WTC11 (cell line): ENCODE results near the gene ZFR2. TPM values are rescaled to one million over a fixed set of nuclear protein-coding genes. Genes with fewer than 3 reads are reported as not detected.

Experiments
- ATAC-seq: fragments of 200-7000 bp; cut with Tn5 transposase; 2 replicates; pipeline ENCODE4 v1.10.0; 2021; ENCODE audit warnings: mild to moderate bottlenecking, moderate library complexity
- CTCF ChIA-PET: fragments of 300-600 bp; sonication (Branson Sonifier 250); formaldehyde crosslinking; loops from one replicate; lab custom pipeline; 2021; ENCODE audit warnings: antibody characterized with exemption; lab: Charles Lee
- POLR2A ChIA-PET: fragments of 350-600 bp; sonication (Branson Sonifier 250); formaldehyde crosslinking; loops from one replicate; lab custom pipeline; 2021; ENCODE audit warnings: antibody characterized with exemption; lab: Charles Lee
- DNase-seq: peaks from one replicate; pipeline ENCODE4 v3.0.0; 2021; ENCODE audit warnings: low spot score
- H3K27ac Mint-ChIP-seq: 2 replicates; pipeline ENCODE4 v1.8.0; 2021; ENCODE audit warnings: mixed read lengths
- H3K27me3 Mint-ChIP-seq: 2 replicates; pipeline ENCODE4 v1.8.0; 2021; ENCODE audit warnings: low read depth, mild to moderate bottlenecking, moderate library complexity, mixed read lengths
- H3K36me3 Mint-ChIP-seq: 2 replicates; pipeline ENCODE4 v1.8.0; 2021; ENCODE audit warnings: mixed read lengths
- H3K4me1 Mint-ChIP-seq: 2 replicates; pipeline ENCODE4 v1.8.0; 2022; ENCODE audit warnings: mixed read lengths
- H3K4me3 Mint-ChIP-seq: 2 replicates; pipeline ENCODE4 v1.8.0; 2021; ENCODE audit warnings: mild to moderate bottlenecking, moderate library complexity, mixed read lengths
- H3K9me3 Mint-ChIP-seq: 2 replicates; pipeline ENCODE4 v1.8.0; 2021; ENCODE audit warnings: mixed read lengths
- GABPB1 ChIP-seq: sonication (generic); formaldehyde crosslinking; IDR thresholded peaks from 2 replicates; pipeline ENCODE4 v1.8.1; 2023; ENCODE audit warnings: mild to moderate bottlenecking, missing genetic modification reagents
- HMGA2 ChIP-seq: fragments of 250-450 bp; sonication (Bioruptor Pico); IDR thresholded peaks from 2 replicates; pipeline ENCODE4 v1.4.0; 2021; ENCODE audit warnings: mild to moderate bottlenecking, moderate library complexity
- MXD4 ChIP-seq: fragments of 250-450 bp; sonication (Bioruptor Pico); IDR thresholded peaks from 2 replicates; pipeline ENCODE4 v1.8.0; 2021; ENCODE audit warnings: mild to moderate bottlenecking, moderate library complexity, borderline replicate concordance
- MYBL2 ChIP-seq: sonication (generic); formaldehyde crosslinking; IDR thresholded peaks from 2 replicates; pipeline ENCODE4 v1.8.1; 2023; ENCODE audit warnings: mild to moderate bottlenecking, moderate library complexity, missing genetic modification reagents
- NR2C2 ChIP-seq: sonication (generic); formaldehyde crosslinking; IDR thresholded peaks from 2 replicates; pipeline ENCODE4 v1.8.0; 2022; ENCODE audit warnings: mild to moderate bottlenecking, missing genetic modification reagents
- OVOL2 ChIP-seq: fragments of 250-450 bp; sonication (Bioruptor Pico); IDR thresholded peaks from 2 replicates; pipeline ENCODE4 v1.9.0; 2021; ENCODE audit warnings: mild to moderate bottlenecking, borderline replicate concordance
- TCF7 ChIP-seq: sonication (generic); formaldehyde crosslinking; IDR thresholded peaks from 2 replicates; pipeline ENCODE4 v1.8.0; 2022; ENCODE audit warnings: mild to moderate bottlenecking, low read depth, missing genetic modification reagents, moderate library complexity
- TP53 ChIP-seq: sonication (generic); formaldehyde crosslinking; IDR thresholded peaks from 2 replicates; pipeline ENCODE4 v1.8.1; 2023; ENCODE audit warnings: mild to moderate bottlenecking, missing genetic modification reagents
- ZNF317 ChIP-seq: sonication (generic); formaldehyde crosslinking; IDR thresholded peaks from 2 replicates; pipeline ENCODE4 v1.8.1; 2023; ENCODE audit warnings: low read depth, mild to moderate bottlenecking, moderate library complexity, missing genetic modification reagents, borderline replicate concordance
- total RNA-seq: library from RNA; stranded (reverse); gene quantifications from 3 replicates; pipeline ENCODE4 v1.2.3, GENCODE V29; 2021
- TF ChIP-seq, protein P1 (sequence below): sonication (generic); formaldehyde crosslinking; IDR thresholded peaks from 2 replicates; pipeline ENCODE4 v1.8.0; 2023; ENCODE audit warnings: missing genetic modification reagents, mild to moderate bottlenecking, borderline replicate concordance
- TF ChIP-seq, protein P2 (sequence below): fragments of 200-600 bp; IDR thresholded peaks from 2 replicates; pipeline ENCODE4 v1.8.0; 2022; ENCODE audit warnings: antibody characterized with exemption
- TF ChIP-seq, protein P3 (sequence below): fragments of 250-450 bp; sonication (Bioruptor Pico); conservative IDR thresholded peaks from 2 replicates; pipeline ENCODE4 v1.9.0; 2021; ENCODE audit warnings: mild to moderate bottlenecking
- TF ChIP-seq, protein P4 (sequence below): fragments of 250-450 bp; sonication (Bioruptor Pico); IDR thresholded peaks from 2 replicates; pipeline ENCODE4 v1.9.0; 2021; ENCODE audit warnings: mild to moderate bottlenecking
- TF ChIP-seq, protein P5 (sequence below): sonication (generic); formaldehyde crosslinking; IDR thresholded peaks from 2 replicates; pipeline ENCODE4 v1.8.0; 2022; ENCODE audit warnings: mild to moderate bottlenecking, missing genetic modification reagents

ZFR2 gene
- total RNA-seq, 1 experiment from 2014 or later = 17.5 TPM

DNA sequence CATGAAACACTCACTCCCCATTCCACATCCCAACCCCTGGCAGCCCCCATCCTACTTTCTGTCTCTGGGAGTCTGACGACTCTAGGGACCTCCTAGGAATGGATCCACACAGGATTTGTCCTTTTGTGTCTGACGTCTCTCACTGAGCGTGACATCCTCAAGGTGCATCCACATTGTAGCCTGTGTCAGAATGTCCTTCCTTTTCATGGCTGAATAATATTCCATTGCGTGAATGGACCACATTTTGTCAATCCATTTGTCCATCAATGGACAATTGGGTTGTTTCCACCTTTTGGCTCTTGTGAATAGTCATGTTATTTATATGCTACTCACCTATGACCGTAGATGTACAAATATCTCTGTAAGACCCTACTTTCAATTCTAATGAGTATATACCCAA is 47.2 kb upstream of the ZFR2 start (continued):
- TF ChIP-seq, protein P1, sequence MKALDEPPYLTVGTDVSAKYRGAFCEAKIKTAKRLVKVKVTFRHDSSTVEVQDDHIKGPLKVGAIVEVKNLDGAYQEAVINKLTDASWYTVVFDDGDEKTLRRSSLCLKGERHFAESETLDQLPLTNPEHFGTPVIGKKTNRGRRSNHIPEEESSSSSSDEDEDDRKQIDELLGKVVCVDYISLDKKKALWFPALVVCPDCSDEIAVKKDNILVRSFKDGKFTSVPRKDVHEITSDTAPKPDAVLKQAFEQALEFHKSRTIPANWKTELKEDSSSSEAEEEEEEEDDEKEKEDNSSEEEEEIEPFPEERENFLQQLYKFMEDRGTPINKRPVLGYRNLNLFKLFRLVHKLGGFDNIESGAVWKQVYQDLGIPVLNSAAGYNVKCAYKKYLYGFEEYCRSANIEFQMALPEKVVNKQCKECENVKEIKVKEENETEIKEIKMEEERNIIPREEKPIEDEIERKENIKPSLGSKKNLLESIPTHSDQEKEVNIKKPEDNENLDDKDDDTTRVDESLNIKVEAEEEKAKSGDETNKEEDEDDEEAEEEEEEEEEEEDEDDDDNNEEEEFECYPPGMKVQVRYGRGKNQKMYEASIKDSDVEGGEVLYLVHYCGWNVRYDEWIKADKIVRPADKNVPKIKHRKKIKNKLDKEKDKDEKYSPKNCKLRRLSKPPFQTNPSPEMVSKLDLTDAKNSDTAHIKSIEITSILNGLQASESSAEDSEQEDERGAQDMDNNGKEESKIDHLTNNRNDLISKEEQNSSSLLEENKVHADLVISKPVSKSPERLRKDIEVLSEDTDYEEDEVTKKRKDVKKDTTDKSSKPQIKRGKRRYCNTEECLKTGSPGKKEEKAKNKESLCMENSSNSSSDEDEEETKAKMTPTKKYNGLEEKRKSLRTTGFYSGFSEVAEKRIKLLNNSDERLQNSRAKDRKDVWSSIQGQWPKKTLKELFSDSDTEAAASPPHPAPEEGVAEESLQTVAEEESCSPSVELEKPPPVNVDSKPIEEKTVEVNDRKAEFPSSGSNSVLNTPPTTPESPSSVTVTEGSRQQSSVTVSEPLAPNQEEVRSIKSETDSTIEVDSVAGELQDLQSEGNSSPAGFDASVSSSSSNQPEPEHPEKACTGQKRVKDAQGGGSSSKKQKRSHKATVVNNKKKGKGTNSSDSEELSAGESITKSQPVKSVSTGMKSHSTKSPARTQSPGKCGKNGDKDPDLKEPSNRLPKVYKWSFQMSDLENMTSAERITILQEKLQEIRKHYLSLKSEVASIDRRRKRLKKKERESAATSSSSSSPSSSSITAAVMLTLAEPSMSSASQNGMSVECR (CRISPR knock-in tag) = no peak

DNA sequence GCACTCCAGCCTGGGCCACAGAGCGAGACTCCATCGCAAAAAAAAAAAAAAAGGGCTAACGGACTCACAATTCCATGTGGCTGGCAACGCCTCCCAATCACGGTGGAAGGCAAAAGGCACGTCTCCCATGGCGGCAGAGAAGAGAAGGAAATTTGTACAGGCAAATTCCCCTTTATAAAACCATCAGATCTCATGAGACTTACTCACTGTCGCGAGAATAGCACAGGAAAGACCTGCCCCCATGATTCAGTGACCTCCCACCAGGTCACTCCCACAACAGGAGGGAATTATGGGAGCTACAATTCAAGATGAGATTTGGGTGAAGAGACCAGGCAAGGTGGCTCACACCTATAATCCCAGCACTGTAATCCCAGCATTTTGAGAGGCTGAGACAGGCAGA is 45.4 kb upstream of the ZFR2 start:
- ChIA-PET POLR2A (no interaction called here), CTCF (no interaction called here)
- Mint-ChIP-seq H3K27ac (no peak overlapping the region), H3K4me1 (no peaks in the 10 kb centered on the region), H3K36me3 (peaks cover 58% of the 10 kb centered on the region), H3K27me3 (no peaks in the 10 kb centered on the region; the same call in 1 of the 2 replicates), H3K4me3 (no peak overlapping the region), H3K9me3 (peaks cover 18% of the 10 kb centered on the region)
- no peak for DNase-seq
- ATAC-seq = no peak
- TF ChIP-seq ZNF317 = no peak
- TF ChIP-seq TCF7 (CRISPR knock-in tag) = no peak
- TF ChIP-seq, protein P2, sequence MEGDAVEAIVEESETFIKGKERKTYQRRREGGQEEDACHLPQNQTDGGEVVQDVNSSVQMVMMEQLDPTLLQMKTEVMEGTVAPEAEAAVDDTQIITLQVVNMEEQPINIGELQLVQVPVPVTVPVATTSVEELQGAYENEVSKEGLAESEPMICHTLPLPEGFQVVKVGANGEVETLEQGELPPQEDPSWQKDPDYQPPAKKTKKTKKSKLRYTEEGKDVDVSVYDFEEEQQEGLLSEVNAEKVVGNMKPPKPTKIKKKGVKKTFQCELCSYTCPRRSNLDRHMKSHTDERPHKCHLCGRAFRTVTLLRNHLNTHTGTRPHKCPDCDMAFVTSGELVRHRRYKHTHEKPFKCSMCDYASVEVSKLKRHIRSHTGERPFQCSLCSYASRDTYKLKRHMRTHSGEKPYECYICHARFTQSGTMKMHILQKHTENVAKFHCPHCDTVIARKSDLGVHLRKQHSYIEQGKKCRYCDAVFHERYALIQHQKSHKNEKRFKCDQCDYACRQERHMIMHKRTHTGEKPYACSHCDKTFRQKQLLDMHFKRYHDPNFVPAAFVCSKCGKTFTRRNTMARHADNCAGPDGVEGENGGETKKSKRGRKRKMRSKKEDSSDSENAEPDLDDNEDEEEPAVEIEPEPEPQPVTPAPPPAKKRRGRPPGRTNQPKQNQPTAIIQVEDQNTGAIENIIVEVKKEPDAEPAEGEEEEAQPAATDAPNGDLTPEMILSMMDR = no peak
- TF ChIP-seq MXD4 (CRISPR knock-in tag) = no peak
- no peak for TF ChIP-seq HMGA2 (CRISPR knock-in tag)
- TF ChIP-seq NR2C2 (CRISPR knock-in tag) = no peak
- TF ChIP-seq, protein P3, sequence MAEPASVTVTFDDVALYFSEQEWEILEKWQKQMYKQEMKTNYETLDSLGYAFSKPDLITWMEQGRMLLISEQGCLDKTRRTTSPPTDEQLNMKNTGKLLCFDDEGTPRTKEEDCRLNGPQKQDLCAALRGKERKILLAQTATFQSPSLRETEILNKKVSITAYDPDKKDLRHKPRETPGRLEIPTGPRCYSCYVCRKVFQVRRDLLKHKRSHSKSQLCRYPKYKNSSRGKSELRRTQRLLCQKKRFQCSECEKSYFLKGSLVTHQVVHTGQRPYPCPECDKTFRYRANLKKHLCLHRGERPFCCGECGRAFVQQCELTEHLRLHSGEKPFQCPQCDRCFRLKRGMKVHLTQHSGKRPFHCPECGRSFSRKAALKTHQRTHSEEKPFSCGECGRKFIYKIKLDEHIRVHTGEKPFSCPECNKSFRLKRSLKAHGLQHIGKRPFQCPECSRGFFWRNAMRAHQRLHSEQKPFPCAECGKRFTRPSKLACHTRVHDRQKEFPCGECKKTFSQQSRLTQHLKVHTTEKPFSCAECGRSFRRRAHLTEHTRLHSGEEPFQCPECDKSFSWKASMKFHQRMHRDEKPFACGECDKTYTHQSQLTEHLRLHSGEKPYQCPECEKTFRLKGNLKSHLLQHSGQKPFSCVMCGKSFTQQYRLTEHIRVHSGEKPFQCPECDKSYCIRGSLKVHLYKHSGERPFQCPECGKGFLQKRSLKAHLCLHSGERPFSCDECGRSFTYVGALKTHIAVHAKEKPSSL (CRISPR knock-in tag) = no peak
- TF ChIP-seq OVOL2 = no peak
- TF ChIP-seq, protein P4, sequence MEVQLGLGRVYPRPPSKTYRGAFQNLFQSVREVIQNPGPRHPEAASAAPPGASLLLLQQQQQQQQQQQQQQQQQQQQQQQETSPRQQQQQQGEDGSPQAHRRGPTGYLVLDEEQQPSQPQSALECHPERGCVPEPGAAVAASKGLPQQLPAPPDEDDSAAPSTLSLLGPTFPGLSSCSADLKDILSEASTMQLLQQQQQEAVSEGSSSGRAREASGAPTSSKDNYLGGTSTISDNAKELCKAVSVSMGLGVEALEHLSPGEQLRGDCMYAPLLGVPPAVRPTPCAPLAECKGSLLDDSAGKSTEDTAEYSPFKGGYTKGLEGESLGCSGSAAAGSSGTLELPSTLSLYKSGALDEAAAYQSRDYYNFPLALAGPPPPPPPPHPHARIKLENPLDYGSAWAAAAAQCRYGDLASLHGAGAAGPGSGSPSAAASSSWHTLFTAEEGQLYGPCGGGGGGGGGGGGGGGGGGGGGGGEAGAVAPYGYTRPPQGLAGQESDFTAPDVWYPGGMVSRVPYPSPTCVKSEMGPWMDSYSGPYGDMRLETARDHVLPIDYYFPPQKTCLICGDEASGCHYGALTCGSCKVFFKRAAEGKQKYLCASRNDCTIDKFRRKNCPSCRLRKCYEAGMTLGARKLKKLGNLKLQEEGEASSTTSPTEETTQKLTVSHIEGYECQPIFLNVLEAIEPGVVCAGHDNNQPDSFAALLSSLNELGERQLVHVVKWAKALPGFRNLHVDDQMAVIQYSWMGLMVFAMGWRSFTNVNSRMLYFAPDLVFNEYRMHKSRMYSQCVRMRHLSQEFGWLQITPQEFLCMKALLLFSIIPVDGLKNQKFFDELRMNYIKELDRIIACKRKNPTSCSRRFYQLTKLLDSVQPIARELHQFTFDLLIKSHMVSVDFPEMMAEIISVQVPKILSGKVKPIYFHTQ (CRISPR knock-in tag) = no peak
- no peak for TF ChIP-seq MYBL2 (CRISPR knock-in tag)
- TF ChIP-seq TP53 = no peak
- TF ChIP-seq, protein P5, sequence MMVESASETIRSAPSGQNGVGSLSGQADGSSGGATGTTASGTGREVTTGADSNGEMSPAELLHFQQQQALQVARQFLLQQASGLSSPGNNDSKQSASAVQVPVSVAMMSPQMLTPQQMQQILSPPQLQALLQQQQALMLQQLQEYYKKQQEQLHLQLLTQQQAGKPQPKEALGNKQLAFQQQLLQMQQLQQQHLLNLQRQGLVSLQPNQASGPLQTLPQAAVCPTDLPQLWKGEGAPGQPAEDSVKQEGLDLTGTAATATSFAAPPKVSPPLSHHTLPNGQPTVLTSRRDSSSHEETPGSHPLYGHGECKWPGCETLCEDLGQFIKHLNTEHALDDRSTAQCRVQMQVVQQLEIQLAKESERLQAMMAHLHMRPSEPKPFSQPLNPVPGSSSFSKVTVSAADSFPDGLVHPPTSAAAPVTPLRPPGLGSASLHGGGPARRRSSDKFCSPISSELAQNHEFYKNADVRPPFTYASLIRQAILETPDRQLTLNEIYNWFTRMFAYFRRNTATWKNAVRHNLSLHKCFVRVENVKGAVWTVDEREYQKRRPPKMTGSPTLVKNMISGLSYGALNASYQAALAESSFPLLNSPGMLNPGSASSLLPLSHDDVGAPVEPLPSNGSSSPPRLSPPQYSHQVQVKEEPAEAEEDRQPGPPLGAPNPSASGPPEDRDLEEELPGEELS (CRISPR knock-in tag) = no peak
- no peak for TF ChIP-seq GABPB1 (CRISPR knock-in tag)
